H1 (cell line): ENCODE measurements around the gene ARHGEF10L.

ENCODE experiments used
- JUN ChIP-seq: IDR thresholded peaks from 2 replicates; pipeline ENCODE4 v1.6.1; 2011; ENCODE audit warnings: low read depth, mild to moderate bottlenecking, improper control_type of control experiment, low read length
- POLR2A ChIP-seq, 2 experiments: IDR thresholded peaks; 1 replicate in 1 of 2; 2 replicates in 1 of 2; pipeline ENCODE4 v1.6.1; 2011; ENCODE audit warnings: low read depth in 2 of 2, low read length in 2 of 2, mild to moderate bottlenecking in 2 of 2; ENCODE audit errors: control extremely low read depth in 1 of 2

DNA sequence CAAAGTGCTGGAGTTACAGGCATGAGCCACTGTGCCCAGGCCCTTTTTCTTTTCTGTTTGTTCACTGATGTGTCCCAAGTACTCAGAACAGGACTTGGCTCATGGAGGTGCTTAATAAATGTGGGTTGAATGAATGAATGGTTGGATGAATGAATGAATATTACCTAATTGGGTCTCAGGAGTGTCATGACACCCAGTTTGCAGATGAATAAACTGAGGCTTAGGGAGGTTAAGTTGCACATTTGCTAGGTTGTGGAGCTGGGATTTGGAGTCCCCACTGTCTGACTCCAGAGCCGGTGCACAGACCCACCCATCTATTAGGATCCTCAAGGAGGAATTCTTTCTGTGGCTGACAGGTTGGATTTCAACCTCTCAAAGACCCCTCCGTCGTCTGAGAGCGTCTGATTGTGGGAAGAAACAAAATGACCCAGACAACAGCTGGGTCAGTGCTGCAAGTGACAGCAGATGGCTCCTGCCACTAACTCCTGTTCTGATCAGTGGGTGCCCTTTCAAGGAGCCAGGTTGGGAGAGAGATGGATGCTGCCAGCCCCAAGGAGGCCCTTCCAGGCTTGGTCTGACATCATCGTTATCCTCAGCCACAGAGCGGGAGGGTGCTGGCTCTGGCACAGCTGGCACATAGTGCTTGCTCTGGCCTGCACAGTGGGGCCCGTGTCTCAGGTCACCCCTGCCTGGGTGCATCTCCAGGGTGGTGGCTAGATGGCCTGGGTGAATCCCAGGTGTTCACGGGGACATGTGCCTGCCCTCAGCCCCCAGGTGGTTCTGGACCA lies 24.2 kb downstream of the ARHGEF10L start:
- no peak for TF ChIP-seq POLR2A (IDR thresholded peaks at IDR 0.05; ENCODE audit: control extremely low read depth in 1 of 2, low read depth in 2 of 2, low read length in 2 of 2)
- TF ChIP-seq JUN: no peak
